HG03571 (cell line): ENCODE measurements around the gene TAF1B.

ENCODE experiments used
- ATAC-seq: cut with Tn5 transposase; IDR thresholded peaks from one replicate; pipeline ENCODE4 v1.9.1; 2021; ENCODE audit not compliant: unreplicated experiment

TAF1B gene

GRCh38 chr2:9982891-9983290, 139.6 kb downstream of the TAF1B start:
- ATAC-seq = no peak

GRCh38 chr2:9983401-9984216, 140.3 kb downstream of the TAF1B start:
- ATAC-seq = no peak
